ENCODE results near the gene CIAPIN1. TPM values are rescaled to one million over a fixed set of nuclear protein-coding genes. Genes with fewer than 3 reads are reported as not detected.

The CIAPIN1 gene
- total and polyA plus RNA-seq, 2 of the 4 experiments (the other 2 are of a cell fraction) = 41.6 to 47.7 TPM

DNA sequence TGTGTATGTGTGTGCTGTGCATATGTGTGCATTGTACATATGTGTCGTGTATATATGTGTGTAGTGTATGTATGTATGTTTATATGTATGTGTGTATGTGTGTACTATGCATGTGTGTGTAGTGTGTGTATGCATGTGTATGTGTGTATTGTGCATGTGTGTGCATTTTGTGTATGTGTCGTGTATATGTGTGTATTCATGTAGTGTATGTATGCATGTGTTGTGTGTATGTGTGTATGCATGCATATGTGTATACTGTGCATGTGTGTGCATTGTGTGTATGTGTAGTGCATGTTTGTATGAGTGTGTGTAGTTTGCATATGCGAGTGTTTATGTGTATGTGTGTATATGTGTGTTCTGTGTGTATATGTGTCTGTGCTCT is 58.1 kb downstream of the CIAPIN1 start:
- H4K20me1 ChIP-seq (ENCODE audit: insufficient read depth, low read length) = no peaks in the 10 kb centered on the region
- H4K91ac ChIP-seq (ENCODE audit: insufficient read depth, low read depth, low read length) = no peak overlapping the region
- DNase-seq (no peak), ATAC-seq (ENCODE audit: low read depth) (no peak)
- H3K9me1 ChIP-seq (ENCODE audit: insufficient read depth, low read length) = no peaks in the 10 kb centered on the region
- peak overlapping the region; percentile 24 for H2BK5ac ChIP-seq (ENCODE audit: low read depth, low read length, poor library complexity, severe bottlenecking)
- in situ Hi-C loops (cut with MboI; ENCODE audit: low sequenced_read_pairs) = no loop called here
- no peak overlapping the region for H2AK9ac ChIP-seq (replicated peaks; ENCODE audit: low read depth, low read length, poor library complexity)
- intact Hi-C loops (cut with micrococcal nuclease) = no loop called here
- TF ChIP-seq NFE2L2 (IDR thresholded peaks at IDR 0.05; ENCODE audit: low read depth, low read length) (no peak), BHLHE40 (IDR thresholded peaks at IDR 0.05; ENCODE audit: low read depth, low read length) (no peak), RAD21 (IDR thresholded peaks at IDR 0.05; ENCODE audit: low read length) (no peak), CTCF (conservative IDR thresholded peaks at IDR 0.05; ENCODE audit: low read depth, low read length) (no peak), POLR2A (IDR thresholded peaks at IDR 0.05; ENCODE audit: low read depth, low read length) (no peak), MXI1 (IDR thresholded peaks at IDR 0.05; ENCODE audit: borderline replicate concordance, low read depth, low read length) (no peak)
- TF ChIP-seq, protein P1, sequence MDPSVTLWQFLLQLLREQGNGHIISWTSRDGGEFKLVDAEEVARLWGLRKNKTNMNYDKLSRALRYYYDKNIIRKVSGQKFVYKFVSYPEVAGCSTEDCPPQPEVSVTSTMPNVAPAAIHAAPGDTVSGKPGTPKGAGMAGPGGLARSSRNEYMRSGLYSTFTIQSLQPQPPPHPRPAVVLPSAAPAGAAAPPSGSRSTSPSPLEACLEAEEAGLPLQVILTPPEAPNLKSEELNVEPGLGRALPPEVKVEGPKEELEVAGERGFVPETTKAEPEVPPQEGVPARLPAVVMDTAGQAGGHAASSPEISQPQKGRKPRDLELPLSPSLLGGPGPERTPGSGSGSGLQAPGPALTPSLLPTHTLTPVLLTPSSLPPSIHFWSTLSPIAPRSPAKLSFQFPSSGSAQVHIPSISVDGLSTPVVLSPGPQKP (IDR thresholded peaks at IDR 0.05; ENCODE audit: borderline replicate concordance, low read depth, low read length) = no peak
- H3K23ac ChIP-seq (ENCODE audit: low read depth, low read length) = no peak overlapping the region
- H3K27me3 ChIP-seq (ENCODE audit: control insufficient read depth, insufficient read depth, low read length) = peaks cover 40% of the 10 kb centered on the region
- H3K27ac ChIP-seq (ENCODE audit: insufficient read depth, low read length) = no peak overlapping the region
- H4K8ac ChIP-seq (ENCODE audit: low read depth in 2 of 2, low read length in 2 of 2) = no peak overlapping the region
- no peak overlapping the region for H3K18ac ChIP-seq (ENCODE audit: low read depth, low read length)
- peaks cover 1% of the 10 kb centered on the region; the same call in 1 of the 2 replicates for H3K4me1 ChIP-seq (ENCODE audit: control insufficient read depth, insufficient read depth, low read length)
- H3K56ac ChIP-seq (ENCODE audit: extremely low read depth, insufficient read depth, low read length) = no peak overlapping the region
- H3K9me3 ChIP-seq (ENCODE audit: control insufficient read depth, insufficient read depth, low read length) = peaks cover 3% of the 10 kb centered on the region
- no peak overlapping the region for H3K4ac ChIP-seq (ENCODE audit: low read depth, low read length)
- no peak overlapping the region for H3K4me3 ChIP-seq (ENCODE audit: insufficient read depth, low read depth, low read length)
- no peak overlapping the region for H2BK20ac ChIP-seq (ENCODE audit: low read depth, low read length)
- no TSS peak for BruUV-seq (replicated peaks)
- H3K9ac ChIP-seq (ENCODE audit: low read depth, low read length) = no peak overlapping the region
- no peak overlapping the region for H3K14ac ChIP-seq (replicated peaks; ENCODE audit: low read depth, low read length)
- ChIA-PET CTCF (no interaction called here), POLR2A (ENCODE audit: unreplicated experiment) (no interaction called here)
- 78% methylated on average over 3 of the region's 3 CpGs; no CpG with 5 or more reads in 1 of the 2 experiments for WGBS, 2 experiments (ENCODE audit: extremely low coverage in 2 of 2, insufficient read length in 1 of 2)
- no peak overlapping the region for H2AK5ac ChIP-seq (ENCODE audit: low read depth, low read length)
- no peak overlapping the region for H4K5ac ChIP-seq (ENCODE audit: low read depth, low read length)
- H2BK15ac ChIP-seq (ENCODE audit: low read depth, low read length) = no peak overlapping the region
- no peaks in the 10 kb centered on the region for H3K79me1 ChIP-seq (ENCODE audit: low read depth in 1 of 2, low read length in 2 of 2)
- H2BK120ac ChIP-seq (ENCODE audit: low read depth, low read length) = no peak overlapping the region
- dilution Hi-C loops (cut with HindIII; ENCODE audit: low sequenced_read_pairs, unreplicated experiment) = no loop called here
- no peak overlapping the region for H2AFZ ChIP-seq (replicated peaks; ENCODE audit: low read length, poor library complexity)
- H3K4me2 ChIP-seq (ENCODE audit: low read depth, low read length) = no peak overlapping the region
- no peaks in the 10 kb centered on the region for H3K36me3 ChIP-seq (ENCODE audit: control insufficient read depth, insufficient read depth, low read length)
